Chondrocyte (in vitro differentiated cells): ENCODE results near the gene ABLIM2. TPM values are rescaled to one million over a fixed set of nuclear protein-coding genes. Genes with fewer than 3 reads are reported as not detected.

ENCODE experiments used
- DNase-seq: peaks from one replicate; pipeline ENCODE4 v3.0.0; 2021; ENCODE audit warnings: mixed read lengths, low spot score
- H3K27ac Mint-ChIP-seq: one replicate; pipeline ENCODE4 v1.8.0; 2021; ENCODE audit warnings: mild to moderate bottlenecking, moderate library complexity, mixed read lengths; ENCODE audit not compliant: unreplicated experiment
- H3K27me3 Mint-ChIP-seq: 2 replicates; pipeline ENCODE4 v1.8.0; 2021; ENCODE audit warnings: low read depth, mixed read lengths
- H3K36me3 Mint-ChIP-seq: 2 replicates; pipeline ENCODE4 v1.8.0; 2021; ENCODE audit warnings: low read depth, mixed read lengths
- H3K4me1 Mint-ChIP-seq: 2 replicates; pipeline ENCODE4 v1.8.0; 2021; ENCODE audit warnings: low read depth, mild to moderate bottlenecking, mixed read lengths
- H3K4me3 Mint-ChIP-seq: one replicate; pipeline ENCODE4 v1.8.0; 2021; ENCODE audit warnings: mild to moderate bottlenecking, moderate library complexity, mixed read lengths; ENCODE audit not compliant: unreplicated experiment
- H3K9me3 Mint-ChIP-seq: 2 replicates; pipeline ENCODE4 v1.8.0; 2021; ENCODE audit warnings: low read depth, mixed read lengths
- CTCF ChIP-seq: fragments of 200-600 bp; sonication (generic); IDR thresholded peaks from 2 replicates; pipeline ENCODE4 v1.5.0; 2021; ENCODE audit warnings: antibody characterized with exemption, mild to moderate bottlenecking, moderate library complexity
- total RNA-seq: library from RNA; stranded (reverse); gene quantifications from 3 replicates; pipeline ENCODE4 v1.2.1, GENCODE V29; 2021

The ABLIM2 gene
- total RNA-seq, 1 donor from 2014 or later, result 0.47 TPM

- Mint-ChIP-seq H3K36me3 (no peaks in the 10 kb centered on the region), H3K27ac (no peak overlapping the region), H3K4me3 (no peak overlapping the region), H3K9me3 (no peaks in the 10 kb centered on the region), H3K4me1 (peaks cover 14% of the 10 kb centered on the region), H3K27me3 (peaks cover 10% of the 10 kb centered on the region)
- no peak for TF ChIP-seq CTCF
- DNase-seq, result no peak
Measured at GRCh38 chr4:8122746-8123145, 35.9 kb downstream of the ABLIM2 start.

DNA sequence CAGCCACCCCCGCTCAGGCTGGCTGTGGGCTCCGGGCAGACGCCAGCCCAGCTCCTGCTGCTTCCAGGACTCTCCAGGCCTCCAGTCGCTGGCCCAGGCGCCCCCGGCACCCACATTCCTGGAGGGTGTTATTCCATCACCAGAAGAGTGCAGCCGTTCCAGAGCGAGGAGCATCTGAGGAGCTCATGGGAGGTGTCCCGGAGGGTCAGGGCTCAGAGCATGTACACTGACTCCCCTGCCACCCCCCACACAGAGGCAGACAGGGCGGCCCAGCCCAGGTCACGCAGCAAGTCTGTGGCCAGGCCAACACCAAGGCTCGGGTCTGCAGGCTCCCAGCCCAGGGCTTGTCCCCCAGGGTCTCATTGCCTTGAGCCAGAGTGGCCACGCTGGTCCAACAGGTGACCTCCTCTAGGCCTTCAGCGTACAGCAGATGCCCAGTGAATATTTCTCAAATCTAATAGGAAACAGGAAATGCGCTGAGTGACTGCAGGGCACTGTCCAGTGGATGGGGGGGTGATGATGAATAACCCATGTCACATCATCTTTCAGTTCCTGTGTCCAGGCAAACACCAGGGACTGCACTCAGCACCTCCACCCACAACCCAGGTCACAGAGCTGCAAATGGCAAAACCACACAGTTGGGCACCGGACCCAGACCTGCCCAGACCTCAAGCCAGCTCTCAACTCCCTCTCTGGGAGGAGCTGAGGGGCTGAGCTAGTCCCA is 37.2 kb downstream of the ABLIM2 start:
- no peak for TF ChIP-seq CTCF
- Mint-ChIP-seq H3K27ac (no peak overlapping the region), H3K27me3 (peaks cover 16% of the 10 kb centered on the region)

GRCh38 chr4:8120501-8120900 is 38.1 kb downstream of the ABLIM2 start:
- Mint-ChIP-seq H3K4me1 (peaks cover 14% of the 10 kb centered on the region), H3K4me3 (no peak overlapping the region), H3K9me3 (no peaks in the 10 kb centered on the region), H3K27me3 (peaks cover 24% of the 10 kb centered on the region), H3K36me3 (no peaks in the 10 kb centered on the region), H3K27ac (no peak overlapping the region)
- DNase-seq, result no peak
- no peak for TF ChIP-seq CTCF

More for the DNA sequence above, 37.2 kb downstream of the ABLIM2 start:
- no peak for DNase-seq
- H3K9me3 Mint-ChIP-seq, result no peaks in the 10 kb centered on the region
- peaks cover 14% of the 10 kb centered on the region for H3K4me1 Mint-ChIP-seq
- H3K4me3 Mint-ChIP-seq, result no peak overlapping the region
- H3K36me3 Mint-ChIP-seq, result no peaks in the 10 kb centered on the region

- H3K27ac Mint-ChIP-seq, result no peak overlapping the region
- H3K4me1 Mint-ChIP-seq, result peaks cover 14% of the 10 kb centered on the region
- no peak overlapping the region for H3K4me3 Mint-ChIP-seq
- DNase-seq, result no peak
- H3K36me3 Mint-ChIP-seq, result no peaks in the 10 kb centered on the region
- H3K9me3 Mint-ChIP-seq, result no peaks in the 10 kb centered on the region
- TF ChIP-seq CTCF, result no peak
- H3K27me3 Mint-ChIP-seq, result peaks cover 29% of the 10 kb centered on the region
Measured at GRCh38 chr4:8119877-8120276, 38.7 kb downstream of the ABLIM2 start.

DNA sequence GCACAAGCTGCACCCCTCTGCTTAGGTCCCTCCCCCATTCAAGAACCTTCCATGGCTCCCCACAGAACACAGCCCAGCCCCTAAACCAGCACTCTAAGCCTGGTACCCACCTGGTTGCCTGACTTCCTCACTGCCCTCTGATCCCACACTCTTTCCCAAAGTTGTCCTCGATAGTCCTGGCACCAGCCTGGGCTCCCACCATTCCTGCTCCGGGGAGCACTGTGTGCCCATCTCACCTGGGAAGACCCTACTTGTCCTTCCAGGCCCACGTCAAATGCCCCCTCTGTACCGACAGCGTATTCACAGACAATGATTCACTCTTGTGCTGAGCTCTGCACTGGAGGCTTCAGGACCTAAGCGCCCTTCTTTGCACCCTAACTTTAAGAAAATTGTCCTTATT is 40.1 kb downstream of the ABLIM2 start:
- Mint-ChIP-seq H3K36me3 (no peaks in the 10 kb centered on the region), H3K9me3 (no peaks in the 10 kb centered on the region), H3K4me1 (peaks cover 8% of the 10 kb centered on the region), H3K4me3 (no peak overlapping the region), H3K27ac (no peak overlapping the region), H3K27me3 (peaks cover 34% of the 10 kb centered on the region)
- no peak for DNase-seq
- no peak for TF ChIP-seq CTCF
